Neural crest cell (in vitro differentiated cells): ENCODE results near the gene EIF2S3B. TPM values are rescaled to one million over a fixed set of nuclear protein-coding genes. Genes with fewer than 3 reads are reported as not detected.
"Not testable (repeated sequence)": the region's sequence is repeated elsewhere in the genome, so short reads cannot be mapped to it uniquely, and the experiment has no call there.

ENCODE experiments used
- DNase-seq: peaks from one replicate; pipeline ENCODE4 v3.0.0; 2021; ENCODE audit warnings: low read depth, mixed read lengths, low spot score
- H3K27ac Mint-ChIP-seq: one replicate; pipeline ENCODE4 v1.8.0; 2021; ENCODE audit warnings: mild to moderate bottlenecking, mixed read lengths; ENCODE audit not compliant: unreplicated experiment
- H3K27me3 Mint-ChIP-seq: 2 replicates; pipeline ENCODE4 v1.8.0; 2021; ENCODE audit warnings: low read depth, mild to moderate bottlenecking, mixed read lengths
- H3K36me3 Mint-ChIP-seq: 2 replicates; pipeline ENCODE4 v1.8.0; 2021; ENCODE audit warnings: low read depth, mild to moderate bottlenecking, mixed read lengths
- H3K4me1 Mint-ChIP-seq: 2 replicates; pipeline ENCODE4 v1.8.0; 2021; ENCODE audit warnings: mixed read lengths
- H3K4me3 Mint-ChIP-seq: one replicate; pipeline ENCODE4 v1.8.0; 2021; ENCODE audit warnings: mild to moderate bottlenecking, mixed read lengths
- H3K9me3 Mint-ChIP-seq: 2 replicates; pipeline ENCODE4 v1.8.0; 2021; ENCODE audit warnings: mixed read lengths
- CTCF ChIP-seq: fragments of 200-600 bp; sonication (generic); conservative IDR thresholded peaks from 2 replicates; pipeline ENCODE4 v1.5.0; 2021; ENCODE audit warnings: antibody characterized with exemption, mild to moderate bottlenecking
- long read RNA-seq: library from polyadenylated mRNA; unstranded; transcript quantifications from one replicate; pipeline ENCODE4 v2.0.0, GENCODE V29; 2020
- total RNA-seq: library from RNA; stranded (reverse); gene quantifications from 2 replicates; pipeline ENCODE4 v1.2.1, GENCODE V29; 2021

Gene EIF2S3B
- total RNA-seq = 0.73 and 0.96 TPM in 2 replicates
- long read RNA-seq = 0 reads

- H3K36me3 Mint-ChIP-seq = no peaks in the 10 kb centered on the region
- H3K4me1 Mint-ChIP-seq = no peaks in the 10 kb centered on the region
- no peak within 1 kb of the TSS for H3K27ac Mint-ChIP-seq
- H3K9me3 Mint-ChIP-seq = peaks cover 5% of the 10 kb centered on the region
- no peak for DNase-seq
- H3K27me3 Mint-ChIP-seq = peaks cover 3% of the 10 kb centered on the region
- no peak within 1 kb of the TSS for H3K4me3 Mint-ChIP-seq
- TF ChIP-seq CTCF = no peak
These were observed at the start of gene EIF2S3B for GRCh38 chr12:10505620-10506019. Gene EIF2S3B (plus strand): TSS chr12:10505890. CDS start chr12:10505903, 13 bp downstream.

DNA sequence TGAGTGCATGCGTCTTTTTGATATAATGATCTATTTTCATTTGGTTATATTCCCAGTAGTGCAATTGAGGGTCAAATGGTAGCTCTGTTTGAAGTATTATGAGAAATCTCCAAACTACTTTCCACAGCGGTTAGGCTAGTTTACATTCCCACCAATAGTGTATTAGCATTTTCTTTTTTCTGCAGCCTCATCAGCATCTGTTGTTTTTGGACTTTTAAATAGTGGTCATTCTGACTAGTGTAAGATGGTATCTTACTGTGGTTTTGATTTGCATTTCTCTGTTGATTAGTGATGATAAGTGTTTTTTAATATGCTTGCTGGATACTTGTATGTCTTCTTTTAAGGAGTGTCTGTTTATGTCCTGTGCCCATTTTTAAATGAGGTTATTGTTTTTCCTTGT lies 48.8 kb upstream of the EIF2S3B start:
- peaks cover 2% of the 10 kb centered on the region for H3K27me3 Mint-ChIP-seq
- peaks cover 10% of the 10 kb centered on the region for H3K36me3 Mint-ChIP-seq
- TF ChIP-seq CTCF = no peak
- H3K9me3 Mint-ChIP-seq = peaks cover 40% of the 10 kb centered on the region
- no peak overlapping the region for H3K27ac Mint-ChIP-seq
- DNase-seq = no peak
- no peaks in the 10 kb centered on the region for H3K4me1 Mint-ChIP-seq
- no peak overlapping the region for H3K4me3 Mint-ChIP-seq

- Mint-ChIP-seq H3K36me3 (peaks cover 11% of the 10 kb centered on the region), H3K9me3 (peaks cover 48% of the 10 kb centered on the region), H3K4me1 (no peaks in the 10 kb centered on the region), H3K27ac (no peak overlapping the region), H3K4me3 (no peak overlapping the region), H3K27me3 (peaks cover 5% of the 10 kb centered on the region)
- DNase-seq = no peak
- no peak for TF ChIP-seq CTCF
These were observed 47.9 kb upstream of the EIF2S3B start for GRCh38 chr12:10457760-10458159.

- no peak for TF ChIP-seq CTCF
- Mint-ChIP-seq H3K4me1 (no peaks in the 10 kb centered on the region), H3K9me3 (peaks cover 14% of the 10 kb centered on the region), H3K27ac (no peak overlapping the region), H3K27me3 (peaks cover 5% of the 10 kb centered on the region), H3K4me3 (no peak overlapping the region), H3K36me3 (peaks cover 3% of the 10 kb centered on the region)
- no peak for DNase-seq
These were observed 39.4 kb upstream of the EIF2S3B start for GRCh38 chr12:10466311-10466710.

DNA sequence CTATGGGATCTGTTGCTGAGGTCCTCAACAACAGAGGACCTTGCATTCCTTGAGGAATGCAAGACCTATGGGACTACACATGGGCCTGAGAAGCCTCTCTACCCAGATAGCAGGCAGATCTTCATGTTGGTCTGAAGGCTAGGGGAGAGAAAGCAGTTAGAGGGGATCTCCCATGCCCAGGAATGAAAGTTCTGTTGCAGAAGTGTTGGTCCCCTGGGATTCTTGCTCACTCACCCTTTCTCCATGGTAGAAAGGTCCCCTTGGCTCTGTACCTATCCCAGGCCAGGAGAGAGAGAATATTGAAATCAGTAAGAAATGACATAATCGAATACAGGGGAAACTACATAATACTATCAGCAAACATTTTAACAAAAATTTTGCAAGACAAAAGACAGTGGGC lies 36.0 kb upstream of the EIF2S3B start:
- Mint-ChIP-seq H3K4me3 (no peak overlapping the region), H3K4me1 (no peaks in the 10 kb centered on the region), H3K27me3 (no peaks in the 10 kb centered on the region), H3K9me3 (peaks cover 2% of the 10 kb centered on the region), H3K27ac (no peak overlapping the region), H3K36me3 (no peaks in the 10 kb centered on the region)
- DNase-seq = no peak
- TF ChIP-seq CTCF = no peak

- H3K4me3 Mint-ChIP-seq, H3K27ac Mint-ChIP-seq, H3K36me3 Mint-ChIP-seq, H3K27me3 Mint-ChIP-seq, H3K4me1 Mint-ChIP-seq, DNase-seq, H3K9me3 Mint-ChIP-seq: not testable (repeated sequence)
These were observed 32.9 kb upstream of the EIF2S3B start for GRCh38 chr12:10472808-10473207.

DNA sequence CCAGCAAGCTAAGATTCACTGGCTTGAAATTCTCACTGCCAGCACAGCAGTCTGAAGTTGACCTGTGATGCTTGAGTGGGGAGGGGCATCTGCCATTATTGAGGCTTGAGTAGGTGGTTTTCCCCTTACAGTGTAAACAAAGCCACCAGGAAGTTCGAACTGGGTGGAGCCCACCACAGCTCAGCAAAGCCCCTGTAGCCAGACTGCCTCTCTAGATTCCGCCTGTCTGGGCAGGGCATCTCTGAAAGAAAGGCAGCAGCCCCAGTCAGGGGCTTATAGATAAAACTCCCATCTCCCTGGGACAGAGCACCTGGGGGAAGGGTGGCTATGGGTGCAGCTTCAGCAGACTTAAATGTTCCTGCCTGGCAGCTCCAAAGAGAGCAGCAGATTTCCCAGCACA lies 23.8 kb upstream of the EIF2S3B start:
- not testable (repeated sequence) for H3K4me3 Mint-ChIP-seq, H3K36me3 Mint-ChIP-seq, H3K9me3 Mint-ChIP-seq, DNase-seq, H3K27ac Mint-ChIP-seq, H3K4me1 Mint-ChIP-seq, H3K27me3 Mint-ChIP-seq

GRCh38 chr12:10487328-10487727 lies 18.4 kb upstream of the EIF2S3B start:
- H3K36me3 Mint-ChIP-seq, H3K4me1 Mint-ChIP-seq, H3K27ac Mint-ChIP-seq, DNase-seq, H3K27me3 Mint-ChIP-seq, H3K4me3 Mint-ChIP-seq: not testable (repeated sequence)
- peaks cover 11% of the 10 kb centered on the region for H3K9me3 Mint-ChIP-seq
